HepG2 (cell line): ENCODE measurements around the gene PTTG1. TPM values are rescaled to one million over a fixed set of nuclear protein-coding genes. Genes with fewer than 3 reads are reported as not detected.

Source experiments
- ATF7 ChIP-seq, 2 experiments: fragments of 450-650 bp in 1 of 2; sonication (generic) in 1 of 2; formaldehyde crosslinking in 1 of 2; IDR thresholded peaks; 2 replicates each; pipeline versions ENCODE4 v1.4.0 to v1.6.1; 2016 to 2020; ENCODE audit warnings: antibody characterized with exemption in 1 of 2, mild to moderate bottlenecking in 1 of 2, missing genetic modification reagents in 1 of 2
- BCL6 ChIP-seq: IDR thresholded peaks from 2 replicates; pipeline ENCODE4 v1.6.1; 2016; ENCODE audit warnings: missing genetic modification reagents, missing compliant biosample characterization
- ELF1 ChIP-seq: sonication (generic); formaldehyde crosslinking; IDR thresholded peaks from 2 replicates; pipeline ENCODE4 v1.4.0; 2020; ENCODE audit warnings: missing genetic modification reagents
- FOSL1 ChIP-seq: sonication (generic); formaldehyde crosslinking; IDR thresholded peaks from 2 replicates; pipeline ENCODE4 v1.9.0; 2021; ENCODE audit warnings: missing genetic modification reagents, borderline replicate concordance
- HNF4A ChIP-seq: sonication (generic); formaldehyde crosslinking; IDR thresholded peaks from 2 replicates; pipeline ENCODE4 v1.4.0; 2020; ENCODE audit warnings: missing genetic modification reagents
- KDM1A ChIP-seq: IDR thresholded peaks from 2 replicates; pipeline ENCODE4 v1.6.1; 2016; ENCODE audit warnings: missing compliant biosample characterization
- KLF11 ChIP-seq: IDR thresholded peaks from 2 replicates; pipeline ENCODE4 v1.6.1; 2016; ENCODE audit warnings: missing compliant biosample characterization
- ZNF124 ChIP-seq: sonication (generic); formaldehyde crosslinking; IDR thresholded peaks from 2 replicates; pipeline ENCODE4 v1.4.0; 2020; ENCODE audit warnings: missing genetic modification reagents
- ZNF501 ChIP-seq: sonication (generic); formaldehyde crosslinking; IDR thresholded peaks from 2 replicates; pipeline ENCODE4 v1.5.1; 2020; ENCODE audit warnings: mild to moderate bottlenecking, moderate library complexity, missing genetic modification reagents
- polyA plus RNA-seq, 8 experiments: library from polyadenylated mRNA; depleted of rRNA in 3 of 8; stranded (reverse) in 7 of 8; unstranded in 1 of 8; fragments of >200 nt; fragmentation: Illumina TruSeq in 4 of 8; extraction: Trizol in 4 of 8; gene quantifications; 2 replicates each; pipeline versions ENCODE4 v1.2.1 to v1.2.3, GENCODE V29; 2011 to 2016; ENCODE audit warnings: low read depth in 4 of 8, missing spikeins in 1 of 8, mixed read lengths in 1 of 8; ENCODE audit not compliant: insufficient read depth in 1 of 8
- total RNA-seq, 5 experiments: library from RNA; depleted of rRNA; stranded (reverse); fragments of >200 nt; fragmentation: Illumina TruSeq; extraction: Trizol; gene quantifications; 2 replicates each; pipeline ENCODE4 v1.2.3, GENCODE V29; 2016; ENCODE audit warnings: low read depth in 1 of 5
- TF ChIP-seq, protein P1 (sequence below): IDR thresholded peaks from 2 replicates; pipeline ENCODE4 v1.6.1; 2016
- TF ChIP-seq, protein P2 (sequence below): sonication (generic); formaldehyde crosslinking; conservative IDR thresholded peaks from 2 replicates; pipeline ENCODE4 v1.8.0; 2022; ENCODE audit warnings: low read depth, missing genetic modification reagents
- TF ChIP-seq, protein P3 (sequence below): sonication (generic); formaldehyde crosslinking; IDR thresholded peaks from 2 replicates; pipeline ENCODE4 v1.8.1; 2023; ENCODE audit warnings: mild to moderate bottlenecking, moderate library complexity, missing genetic modification reagents
- TF ChIP-seq, protein P4 (sequence below): sonication (generic); formaldehyde crosslinking; IDR thresholded peaks from 2 replicates; pipeline ENCODE4 v1.5.0; 2020; ENCODE audit warnings: mild to moderate bottlenecking, missing genetic modification reagents, borderline replicate concordance
- TF ChIP-seq, protein P5 (sequence below): sonication (generic); formaldehyde crosslinking; IDR thresholded peaks from 2 replicates; pipeline ENCODE4 v1.4.0; 2020; ENCODE audit warnings: mild to moderate bottlenecking, low read depth, missing genetic modification reagents
- TF ChIP-seq, protein P6 (sequence below): sonication (generic); formaldehyde crosslinking; conservative IDR thresholded peaks from 2 replicates; pipeline ENCODE4 v1.4.0; 2020; ENCODE audit warnings: missing genetic modification reagents
- TF ChIP-seq, protein P7 (sequence below): sonication (generic); formaldehyde crosslinking; IDR thresholded peaks from 2 replicates; pipeline ENCODE4 v1.8.1; 2023; ENCODE audit warnings: missing genetic modification reagents, mild to moderate bottlenecking, borderline replicate concordance

PTTG1 gene
- total and polyA plus RNA-seq, 2 of the 13 experiments (the other 11 are each of a cell fraction or from before 2014, with no cell fraction given), result 102 to 161 TPM

DNA sequence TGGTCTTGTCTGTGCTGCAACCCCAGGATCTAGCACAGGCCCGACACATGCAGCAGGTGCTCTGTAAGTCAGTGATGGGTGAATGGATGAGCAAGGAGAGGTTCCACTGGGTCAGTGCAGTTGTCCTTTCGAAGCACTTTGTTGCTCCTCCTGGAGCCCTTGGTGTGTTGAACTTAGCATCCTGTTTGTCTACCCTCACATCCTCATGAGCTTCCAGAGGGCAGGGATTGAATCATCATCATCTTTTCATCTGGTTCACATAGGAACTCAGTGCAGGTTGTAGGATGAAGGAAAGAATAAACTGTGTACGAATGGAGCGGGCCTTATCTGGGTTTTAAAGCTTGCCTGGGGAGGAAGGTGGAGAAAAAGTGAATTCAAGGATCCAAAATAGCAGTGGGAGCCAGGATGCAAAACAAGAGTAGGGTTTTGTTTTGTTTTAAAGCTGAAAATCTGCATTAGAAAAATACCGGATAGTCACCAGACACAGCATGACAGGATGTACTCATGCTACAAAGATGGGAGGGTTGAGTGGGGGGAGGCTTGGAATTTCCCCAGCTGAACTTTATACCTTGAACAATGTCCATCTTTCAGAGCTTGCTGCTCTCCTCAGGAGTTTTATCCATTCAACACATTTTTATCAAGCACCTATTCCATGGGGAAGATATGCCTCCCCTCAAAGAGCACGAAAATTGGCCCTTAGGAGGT lies 55.8 kb downstream of the PTTG1 start (continued):
- TF ChIP-seq, protein P1, sequence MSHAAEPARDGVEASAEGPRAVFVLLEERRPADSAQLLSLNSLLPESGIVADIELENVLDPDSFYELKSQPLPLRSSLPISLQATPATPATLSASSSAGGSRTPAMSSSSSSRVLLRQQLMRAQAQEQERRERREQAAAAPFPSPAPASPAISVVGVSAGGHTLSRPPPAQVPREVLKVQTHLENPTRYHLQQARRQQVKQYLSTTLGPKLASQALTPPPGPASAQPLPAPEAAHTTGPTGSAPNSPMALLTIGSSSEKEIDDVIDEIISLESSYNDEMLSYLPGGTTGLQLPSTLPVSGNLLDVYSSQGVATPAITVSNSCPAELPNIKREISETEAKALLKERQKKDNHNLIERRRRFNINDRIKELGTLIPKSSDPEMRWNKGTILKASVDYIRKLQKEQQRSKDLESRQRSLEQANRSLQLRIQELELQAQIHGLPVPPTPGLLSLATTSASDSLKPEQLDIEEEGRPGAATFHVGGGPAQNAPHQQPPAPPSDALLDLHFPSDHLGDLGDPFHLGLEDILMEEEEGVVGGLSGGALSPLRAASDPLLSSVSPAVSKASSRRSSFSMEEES (CRISPR knock-in tag), result peak; percentile 85
- TF ChIP-seq, protein P2, sequence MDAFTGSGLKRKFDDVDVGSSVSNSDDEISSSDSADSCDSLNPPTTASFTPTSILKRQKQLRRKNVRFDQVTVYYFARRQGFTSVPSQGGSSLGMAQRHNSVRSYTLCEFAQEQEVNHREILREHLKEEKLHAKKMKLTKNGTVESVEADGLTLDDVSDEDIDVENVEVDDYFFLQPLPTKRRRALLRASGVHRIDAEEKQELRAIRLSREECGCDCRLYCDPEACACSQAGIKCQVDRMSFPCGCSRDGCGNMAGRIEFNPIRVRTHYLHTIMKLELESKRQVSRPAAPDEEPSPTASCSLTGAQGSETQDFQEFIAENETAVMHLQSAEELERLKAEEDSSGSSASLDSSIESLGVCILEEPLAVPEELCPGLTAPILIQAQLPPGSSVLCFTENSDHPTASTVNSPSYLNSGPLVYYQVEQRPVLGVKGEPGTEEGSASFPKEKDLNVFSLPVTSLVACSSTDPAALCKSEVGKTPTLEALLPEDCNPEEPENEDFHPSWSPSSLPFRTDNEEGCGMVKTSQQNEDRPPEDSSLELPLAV (CRISPR knock-in tag), result no peak
- TF ChIP-seq, protein P3, sequence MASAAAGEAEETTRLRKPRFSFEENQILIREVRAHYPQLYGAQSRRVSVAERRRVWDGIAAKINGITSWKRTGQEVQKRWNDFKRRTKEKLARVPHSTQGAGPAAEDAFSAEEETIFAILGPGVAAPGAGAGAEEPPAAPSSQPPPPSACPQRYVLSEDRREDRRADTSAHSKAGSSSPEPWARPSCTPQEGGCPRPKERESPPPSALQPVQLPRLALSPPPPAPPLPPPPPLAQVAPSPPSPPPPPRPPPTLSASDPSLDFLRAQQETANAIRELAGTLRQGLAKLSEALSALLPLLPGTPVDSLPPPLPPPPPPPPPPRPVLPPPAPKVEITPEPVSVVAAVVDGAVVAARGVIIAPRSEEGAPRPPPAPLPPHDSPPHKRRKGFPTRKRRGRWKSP, result no peak
- TF ChIP-seq BCL6, result no peak
- no peak for TF ChIP-seq KDM1A (CRISPR knock-in tag)
- TF ChIP-seq FOSL1 (CRISPR knock-in tag), result no peak
- TF ChIP-seq HNF4A, result peak; percentile 91
- peak; percentile 34; the same call in 1 of the 2 replicates for TF ChIP-seq ZNF124
- 0 out of 2 replicates have a peak, but pooled peaks have one; percentile 29 for TF ChIP-seq ZNF501 (CRISPR knock-in tag)
- TF ChIP-seq, protein P4, sequence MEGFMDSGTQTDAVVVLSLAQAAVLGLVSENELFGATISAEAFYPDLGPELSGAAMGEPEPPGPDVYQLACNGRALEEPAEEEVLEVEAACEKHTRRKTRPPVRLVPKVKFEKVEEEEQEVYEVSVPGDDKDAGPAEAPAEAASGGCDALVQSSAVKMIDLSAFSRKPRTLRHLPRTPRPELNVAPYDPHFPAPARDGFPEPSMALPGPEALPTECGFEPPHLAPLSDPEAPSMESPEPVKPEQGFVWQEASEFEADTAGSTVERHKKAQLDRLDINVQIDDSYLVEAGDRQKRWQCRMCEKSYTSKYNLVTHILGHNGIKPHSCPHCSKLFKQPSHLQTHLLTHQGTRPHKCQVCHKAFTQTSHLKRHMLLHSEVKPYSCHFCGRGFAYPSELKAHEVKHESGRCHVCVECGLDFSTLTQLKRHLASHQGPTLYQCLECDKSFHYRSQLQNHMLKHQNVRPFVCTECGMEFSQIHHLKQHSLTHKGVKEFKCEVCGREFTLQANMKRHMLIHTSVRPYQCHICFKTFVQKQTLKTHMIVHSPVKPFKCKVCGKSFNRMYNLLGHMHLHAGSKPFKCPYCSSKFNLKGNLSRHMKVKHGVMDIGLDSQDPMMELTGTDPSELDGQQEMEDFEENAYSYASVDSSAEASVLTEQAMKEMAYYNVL (CRISPR knock-in tag), result 0 out of 2 replicates have a peak, but pooled peaks have one; percentile 56
- TF ChIP-seq KLF11 (CRISPR knock-in tag), result 0 out of 2 replicates have a peak, but pooled peaks have one; percentile 55
- no peak for TF ChIP-seq ATF7 (IDR thresholded peaks at IDR 0.05)
- TF ChIP-seq ATF7 (CRISPR knock-in tag; IDR thresholded peaks at IDR 0.05), result no peak
- TF ChIP-seq, protein P5, sequence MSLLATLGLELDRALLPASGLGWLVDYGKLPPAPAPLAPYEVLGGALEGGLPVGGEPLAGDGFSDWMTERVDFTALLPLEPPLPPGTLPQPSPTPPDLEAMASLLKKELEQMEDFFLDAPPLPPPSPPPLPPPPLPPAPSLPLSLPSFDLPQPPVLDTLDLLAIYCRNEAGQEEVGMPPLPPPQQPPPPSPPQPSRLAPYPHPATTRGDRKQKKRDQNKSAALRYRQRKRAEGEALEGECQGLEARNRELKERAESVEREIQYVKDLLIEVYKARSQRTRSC, result no peak
- TF ChIP-seq, protein P6, sequence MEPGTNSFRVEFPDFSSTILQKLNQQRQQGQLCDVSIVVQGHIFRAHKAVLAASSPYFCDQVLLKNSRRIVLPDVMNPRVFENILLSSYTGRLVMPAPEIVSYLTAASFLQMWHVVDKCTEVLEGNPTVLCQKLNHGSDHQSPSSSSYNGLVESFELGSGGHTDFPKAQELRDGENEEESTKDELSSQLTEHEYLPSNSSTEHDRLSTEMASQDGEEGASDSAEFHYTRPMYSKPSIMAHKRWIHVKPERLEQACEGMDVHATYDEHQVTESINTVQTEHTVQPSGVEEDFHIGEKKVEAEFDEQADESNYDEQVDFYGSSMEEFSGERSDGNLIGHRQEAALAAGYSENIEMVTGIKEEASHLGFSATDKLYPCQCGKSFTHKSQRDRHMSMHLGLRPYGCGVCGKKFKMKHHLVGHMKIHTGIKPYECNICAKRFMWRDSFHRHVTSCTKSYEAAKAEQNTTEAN (CRISPR knock-in tag), result no peak
- no peak for TF ChIP-seq ELF1
- TF ChIP-seq, protein P7, sequence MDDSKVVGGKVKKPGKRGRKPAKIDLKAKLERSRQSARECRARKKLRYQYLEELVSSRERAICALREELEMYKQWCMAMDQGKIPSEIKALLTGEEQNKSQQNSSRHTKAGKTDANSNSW (CRISPR knock-in tag), result no peak
